Prostate gland (tissue), 2 donors: ENCODE results near the gene SLC16A5. TPM values are rescaled to one million over a fixed set of nuclear protein-coding genes. Genes with fewer than 3 reads are reported as not detected.
A peak's percentile ranks its signal among the peaks of the same experiment; 100 is the strongest.

Experiments used
- DNase-seq: peaks from one replicate; pipeline ENCODE4 v3.0.0-alpha.2; 2019; ENCODE audit warnings: low spot score
- H3K27ac ChIP-seq, 2 donors: fragments of 200-600 bp; sonication (generic); 2 replicates each; pipeline ENCODE4 v1.5.1; 2017 to 2019
- H3K27me3 ChIP-seq: fragments of 200-600 bp; sonication (generic); replicated peaks from 2 replicates; pipeline ENCODE4 v1.5.1; 2019; ENCODE audit not compliant: insufficient read depth
- H3K36me3 ChIP-seq, 2 donors: fragments of 200-600 bp; sonication (generic); 1 replicate in 1 of 2; 2 replicates in 1 of 2; pipeline versions ENCODE4 v1.5.1 to v1.8.1; 2017 to 2019
- H3K4me1 ChIP-seq: fragments of 200-600 bp; sonication (generic); replicated peaks from 2 replicates; pipeline ENCODE4 v1.5.1; 2019
- H3K4me3 ChIP-seq, 2 donors: fragments of 200-600 bp; sonication (generic); 2 replicates each; pipeline ENCODE4 v1.5.1; 2017 to 2019
- H3K9me3 ChIP-seq: fragments of 200-600 bp; sonication (generic); 2 replicates; pipeline ENCODE4 v1.5.1; 2017
- POLR2A ChIP-seq: fragments of 450-650 bp; IDR thresholded peaks from one replicate; pipeline ENCODE4 v1.6.1; 2016; ENCODE audit warnings: antibody characterized with exemption, mild to moderate bottlenecking
- POLR2AphosphoS5 ChIP-seq: sonication (generic); formaldehyde crosslinking; IDR thresholded peaks from one replicate; pipeline ENCODE4 v1.6.1; 2017; ENCODE audit warnings: antibody characterized with exemption
- WGBS: methylation state at CpG from one replicate; pipeline ENCODE4 v1.1.5; 2018; 5-methylcytosine and 5-hydroxymethylcytosine counted together
- intact Hi-C: fragments of 100-400 bp; cut with DNase I; formaldehyde crosslinking; loops from one replicate; pipeline ENCODE4 v1.14.2; 2022
- total RNA-seq, 2 donors: library from RNA; depleted of rRNA; stranded (reverse); fragments of >200 nt; gene quantifications; one replicate each; pipeline ENCODE4 v1.1.0, GENCODE V29; 2016
- TF ChIP-seq, protein P1 (sequence below), 4 experiments: fragments of 200-600 bp in 2 of 4; fragments of 450-650 bp in 2 of 4; sonication (generic) in 2 of 4; IDR thresholded peaks; 1 replicate in 3 of 4; 2 replicates in 1 of 4; pipeline ENCODE4 v1.5.1; 2016 to 2019; ENCODE audit warnings: antibody characterized with exemption in 4 of 4, mild to moderate bottlenecking in 2 of 4, moderate library complexity in 2 of 4

Gene SLC16A5
- total RNA-seq, 2 donors from 2014 or later = 65.0 to 66.4 TPM

DNA sequence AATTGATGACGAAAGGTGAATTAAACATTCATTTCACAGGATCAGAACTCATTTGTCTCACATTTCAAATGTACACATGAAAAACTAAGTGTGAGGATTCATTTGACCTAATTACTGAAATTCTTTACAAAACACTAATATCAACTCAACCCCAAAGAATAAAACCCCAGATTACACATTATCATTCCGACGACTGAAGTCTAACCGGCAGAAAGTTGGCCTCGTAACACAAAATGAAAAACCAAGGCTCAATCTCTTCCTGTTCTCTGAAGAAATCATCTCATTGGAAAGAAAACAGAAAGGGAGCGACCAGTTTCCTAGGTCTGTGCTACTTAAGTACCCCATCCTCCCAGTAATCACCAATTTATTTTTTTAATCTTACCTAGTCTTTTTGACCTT, 64.8 kb downstream of the SLC16A5 start:
- Histone ChIP-seq H3K9me3 (no peaks in the 10 kb centered on the region), H3K4me3 (peak overlapping the region in 1 of 2 donors; percentile 85), H3K4me1 (peaks cover 7% of the 10 kb centered on the region), H3K27ac (no peak overlapping the region), H3K27me3 (no peaks in the 10 kb centered on the region), H3K36me3 (no peaks in the 10 kb centered on the region)
- intact Hi-C loops = no loop called here
- DNase-seq = no peak
- TF ChIP-seq, protein P1, sequence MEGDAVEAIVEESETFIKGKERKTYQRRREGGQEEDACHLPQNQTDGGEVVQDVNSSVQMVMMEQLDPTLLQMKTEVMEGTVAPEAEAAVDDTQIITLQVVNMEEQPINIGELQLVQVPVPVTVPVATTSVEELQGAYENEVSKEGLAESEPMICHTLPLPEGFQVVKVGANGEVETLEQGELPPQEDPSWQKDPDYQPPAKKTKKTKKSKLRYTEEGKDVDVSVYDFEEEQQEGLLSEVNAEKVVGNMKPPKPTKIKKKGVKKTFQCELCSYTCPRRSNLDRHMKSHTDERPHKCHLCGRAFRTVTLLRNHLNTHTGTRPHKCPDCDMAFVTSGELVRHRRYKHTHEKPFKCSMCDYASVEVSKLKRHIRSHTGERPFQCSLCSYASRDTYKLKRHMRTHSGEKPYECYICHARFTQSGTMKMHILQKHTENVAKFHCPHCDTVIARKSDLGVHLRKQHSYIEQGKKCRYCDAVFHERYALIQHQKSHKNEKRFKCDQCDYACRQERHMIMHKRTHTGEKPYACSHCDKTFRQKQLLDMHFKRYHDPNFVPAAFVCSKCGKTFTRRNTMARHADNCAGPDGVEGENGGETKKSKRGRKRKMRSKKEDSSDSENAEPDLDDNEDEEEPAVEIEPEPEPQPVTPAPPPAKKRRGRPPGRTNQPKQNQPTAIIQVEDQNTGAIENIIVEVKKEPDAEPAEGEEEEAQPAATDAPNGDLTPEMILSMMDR (IDR thresholded peaks at IDR 0.05) = no peak
- no peak for TF ChIP-seq POLR2AphosphoS5
- TF ChIP-seq POLR2A = no peak
- WGBS = 74% methylated on average over 6 of the region's 6 CpGs

DNA sequence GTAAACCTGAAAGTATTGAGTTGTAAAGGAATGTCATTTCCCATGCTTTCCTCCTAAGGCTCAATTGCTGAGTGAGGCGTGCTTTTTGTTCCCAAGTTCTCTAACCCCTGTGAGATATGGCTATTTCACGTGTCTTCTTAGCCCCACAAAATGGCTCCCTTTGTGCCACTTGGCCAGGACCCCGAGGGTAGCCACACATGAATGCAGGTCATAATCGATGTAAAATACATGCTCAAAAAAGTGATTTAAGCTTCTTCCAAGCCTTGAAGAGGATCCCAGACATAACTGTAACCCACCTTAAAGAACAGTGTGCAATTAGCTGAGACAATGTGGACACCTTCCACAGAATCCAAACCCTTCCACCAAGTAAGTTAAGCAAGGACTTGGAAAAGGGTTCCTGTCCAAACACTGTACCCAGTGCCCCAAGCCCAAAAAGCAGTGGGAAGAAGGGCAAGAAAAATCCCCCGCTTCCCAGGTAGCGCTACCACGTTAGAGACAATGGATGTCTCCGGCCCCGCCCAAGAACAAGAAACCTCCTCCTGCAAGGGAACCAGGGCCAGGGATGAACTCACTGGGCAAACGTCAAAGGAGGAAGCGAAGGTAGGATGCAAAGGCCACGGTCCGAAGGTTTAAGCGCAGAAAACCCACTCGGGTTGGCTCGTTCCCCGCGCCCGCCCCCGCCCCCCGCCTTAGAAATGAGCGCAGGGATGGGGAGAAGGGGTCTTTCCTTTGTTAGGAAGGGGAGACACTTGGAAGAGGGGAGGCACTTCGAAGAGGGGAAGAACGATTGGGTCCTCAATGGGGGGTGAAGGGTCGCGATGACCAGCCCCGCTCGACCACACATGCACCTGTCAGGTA, 65.4 kb downstream of the SLC16A5 start:
- 5% methylated on average over 28 of the region's 28 CpGs for WGBS
- DNase-seq = peak; percentile 26
- no peaks in the 10 kb centered on the region for H3K36me3 ChIP-seq
- no peaks in the 10 kb centered on the region for H3K27me3 ChIP-seq
- H3K4me3 ChIP-seq = peak overlapping the region; percentile 85
- H3K9me3 ChIP-seq = no peaks in the 10 kb centered on the region
- intact Hi-C loops = no loop called here
- TF ChIP-seq POLR2AphosphoS5 (peak; percentile 14), POLR2A (no peak)
- TF ChIP-seq, protein P1 (IDR thresholded peaks at IDR 0.05) = no peak
- peak overlapping the region; percentile 43 to 75 for H3K27ac ChIP-seq
- H3K4me1 ChIP-seq = peaks cover 7% of the 10 kb centered on the region

DNA sequence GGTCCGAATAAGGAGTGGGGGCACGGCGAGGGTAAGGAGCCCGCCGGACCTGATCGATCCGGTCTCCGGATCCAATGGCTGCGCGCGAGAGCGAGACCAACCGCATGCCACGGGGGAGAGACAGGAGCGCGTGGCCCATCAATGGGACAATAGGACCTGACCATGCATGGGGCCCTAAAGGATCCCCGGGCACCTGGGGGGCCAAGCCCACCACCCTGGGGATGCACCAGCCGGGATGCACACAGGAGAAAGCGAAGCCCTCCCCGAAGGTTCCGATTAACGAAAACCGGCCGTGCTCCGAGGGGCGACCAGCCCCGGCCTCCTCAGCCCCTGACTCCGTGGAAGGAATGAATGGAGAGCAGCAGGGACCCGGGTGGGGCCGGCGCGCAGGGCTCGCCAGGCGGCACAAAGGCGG, 66.0 kb downstream of the SLC16A5 start:
- peak overlapping the region; percentile 85 for H3K4me3 ChIP-seq
- H3K27ac ChIP-seq = peak overlapping the region; percentile 43 to 75
- H3K4me1 ChIP-seq = peaks cover 7% of the 10 kb centered on the region
- H3K9me3 ChIP-seq = no peaks in the 10 kb centered on the region
- no peaks in the 10 kb centered on the region for H3K36me3 ChIP-seq
- no peak for DNase-seq
- TF ChIP-seq POLR2A = no peak
- TF ChIP-seq POLR2AphosphoS5 = no peak
- TF ChIP-seq, protein P1 (IDR thresholded peaks at IDR 0.05) = no peak
- no peaks in the 10 kb centered on the region for H3K27me3 ChIP-seq
- WGBS = 2% methylated on average over 31 of the region's 35 CpGs
- intact Hi-C loops = no loop called here

DNA sequence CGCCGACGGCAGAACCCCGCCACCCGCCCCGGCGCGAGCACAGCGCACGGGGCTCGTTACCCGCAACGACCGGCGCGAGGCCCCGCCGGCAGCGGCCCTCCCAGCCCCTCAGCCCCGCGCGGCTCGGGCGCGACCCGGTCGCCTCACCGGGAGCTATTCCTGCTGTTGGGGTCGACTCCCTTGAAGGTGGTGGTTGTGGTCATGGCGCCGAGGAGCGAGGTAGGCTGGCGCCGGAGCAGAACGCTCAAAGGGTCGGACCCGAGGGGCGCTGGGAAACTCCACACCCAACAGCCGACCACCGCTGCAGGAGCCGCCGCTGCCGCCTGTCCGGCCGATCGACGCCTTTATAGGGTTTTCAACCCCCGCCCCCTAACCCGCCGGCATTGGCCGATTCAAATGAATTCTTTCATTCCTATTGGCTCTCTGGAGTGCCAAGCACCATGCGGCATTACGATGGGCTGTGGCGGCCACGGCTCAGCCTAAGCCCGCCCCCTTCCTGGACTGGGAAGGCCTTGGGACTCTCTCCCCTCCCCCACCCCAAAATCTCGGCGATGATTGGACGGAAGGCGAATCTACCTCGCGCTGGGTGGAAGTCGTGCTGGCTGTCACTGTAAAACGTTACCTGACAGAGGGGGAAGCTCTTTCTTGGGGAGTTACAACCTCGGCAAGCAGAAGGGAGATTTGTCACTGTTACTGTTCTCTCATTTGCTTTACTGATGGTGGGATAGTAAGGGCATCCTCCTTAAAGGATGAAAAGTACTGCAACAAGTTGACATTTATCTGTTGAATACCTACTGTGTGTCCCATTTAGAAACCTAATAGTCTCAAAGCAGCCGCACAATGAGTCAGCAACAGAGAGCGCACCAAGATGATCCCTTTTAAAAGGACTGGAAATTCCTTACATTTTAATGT, 66.7 kb downstream of the SLC16A5 start, which contains the start of gene JPT1:
JPT1 (minus strand) TSS at position 318 of the 912 bp plus-strand sequence; CDS start at position 203, 115 bp downstream.
- H3K9me3 ChIP-seq = no peaks in the 10 kb centered on the region
- peak; percentile 98 for DNase-seq
- peak within 1 kb of the TSS; percentile 43 to 75 for H3K27ac ChIP-seq
- 1% methylated on average over 67 of the region's 67 CpGs for WGBS
- intact Hi-C loops = no loop called here
- H3K36me3 ChIP-seq = no peaks in the 10 kb centered on the region
- peak; percentile 97 for TF ChIP-seq POLR2AphosphoS5
- peak; percentile 99 for TF ChIP-seq POLR2A
- TF ChIP-seq, protein P1 (IDR thresholded peaks at IDR 0.05) = peak in 1 of 4 experiments; percentile 14
- peak within 1 kb of the TSS; percentile 85 for H3K4me3 ChIP-seq
- H3K4me1 ChIP-seq = peaks cover 7% of the 10 kb centered on the region
- H3K27me3 ChIP-seq = no peaks in the 10 kb centered on the region
